K562 (cell line): ENCODE data around the gene WDR27. TPM values are rescaled to one million over a fixed set of nuclear protein-coding genes. Genes with fewer than 3 reads are reported as not detected.

Experiments used
- CTBP1 ChIP-seq: fragments of 450-650 bp; IDR thresholded peaks from 2 replicates; pipeline ENCODE4 v1.6.1; 2016; ENCODE audit warnings: borderline replicate concordance
- HNRNPLL ChIP-seq: fragments of 200-400 bp; formaldehyde crosslinking; IDR thresholded peaks from 2 replicates; pipeline ENCODE4 v1.6.1; 2017; ENCODE audit warnings: low read length, low read depth, mild to moderate bottlenecking; ENCODE audit not compliant: poor library complexity, severe bottlenecking
- POLR3A ChIP-seq: IDR thresholded peaks from 2 replicates; pipeline ENCODE4 v1.6.1; 2011; ENCODE audit warnings: borderline replicate concordance, mild to moderate bottlenecking, moderate library complexity; ENCODE audit not compliant: insufficient read length, insufficient read depth; ENCODE audit errors: extremely low read depth
- TEAD4 ChIP-seq, 2 experiments: sonication (generic) in 1 of 2; formaldehyde crosslinking in 1 of 2; IDR thresholded peaks; 2 replicates each; pipeline versions ENCODE4 v1.6.1 to v1.8.0; 2012 to 2022; ENCODE audit warnings: borderline replicate concordance in 1 of 2, inconsistent platforms in 1 of 2, low read length in 1 of 2, mild to moderate bottlenecking in 1 of 2, missing genetic modification reagents in 1 of 2
- ZNF436 ChIP-seq: fragments of 250-450, 450-650 bp; sonication (Bioruptor Pico); formaldehyde crosslinking; IDR thresholded peaks from 2 replicates; pipeline ENCODE4 v1.7.0; 2020; ENCODE audit warnings: mild to moderate bottlenecking
- polyA plus RNA-seq, 8 experiments: library from polyadenylated mRNA; depleted of rRNA in 4 of 8; stranded (reverse) in 5 of 8; unstranded in 3 of 8; fragments of >200 nt; fragmentation: Nextera tagmentation in 2 of 8; fragmentation: Illumina TruSeq in 1 of 8; extraction: Ambion mirVana in 2 of 8; extraction: Trizol in 1 of 8; gene quantifications; 2 replicates each; pipeline versions ENCODE4 v1.2.1 to v1.2.3, GENCODE V29; 2011 to 2014; ENCODE audit warnings: inconsistent platforms in 1 of 8, missing spikeins in 1 of 8
- total RNA-seq, 7 experiments: library from RNA; depleted of rRNA in 6 of 7; stranded (reverse); fragments of >200 nt in 6 of 7; fragmentation: Illumina TruSeq in 2 of 7; extraction: Trizol in 2 of 7; gene quantifications; 2 replicates each; pipeline versions ENCODE4 v1.2.1 to v1.2.3, GENCODE V29; 2011 to 2021; ENCODE audit warnings: low replicate concordance in 1 of 7
- TF ChIP-seq, protein P1 (sequence below): fragments of 450-650 bp; IDR thresholded peaks from 2 replicates; pipeline ENCODE4 v1.6.1; 2017; ENCODE audit warnings: antibody characterized with exemption, mild to moderate bottlenecking
- TF ChIP-seq, protein P2 (sequence below): fragments of 450-650 bp; conservative IDR thresholded peaks from 2 replicates; pipeline ENCODE4 v1.6.1; 2016; ENCODE audit warnings: missing genetic modification characterization, low read depth, mild to moderate bottlenecking, missing compliant biosample characterization, moderate library complexity
- TF ChIP-seq, protein P3 (sequence below): fragments of 250-450 bp; sonication (Bioruptor Pico); IDR thresholded peaks from 2 replicates; pipeline ENCODE4 v1.5.1; 2021; ENCODE audit warnings: mild to moderate bottlenecking
- TF ChIP-seq, protein P4 (sequence below): sonication (generic); formaldehyde crosslinking; IDR thresholded peaks from 2 replicates; pipeline ENCODE4 v1.8.0; 2022; ENCODE audit warnings: missing genetic modification reagents, mild to moderate bottlenecking, borderline replicate concordance
- TF ChIP-seq, protein P5 (sequence below), 3 experiments: fragments of 200-800 bp in 1 of 3; sonication (Bioruptor generic) in 1 of 3; sonication (generic) in 1 of 3; formaldehyde crosslinking in 1 of 3; IDR thresholded peaks; 2 replicates each; pipeline versions ENCODE4 v1.6.1 to v1.8.0; 2016 to 2022; ENCODE audit warnings: mild to moderate bottlenecking in 2 of 3, missing compliant biosample characterization in 2 of 3, missing genetic modification characterization in 2 of 3, missing genetic modification reagents in 1 of 3
- TF ChIP-seq, protein P6 (sequence below): IDR thresholded peaks from 3 replicates; pipeline ENCODE4 v1.6.1; 2011; ENCODE audit warnings: borderline replicate concordance, mild to moderate bottlenecking, moderate library complexity; ENCODE audit not compliant: insufficient read length; ENCODE audit errors: extremely low read depth

WDR27 gene
- total and polyA plus RNA-seq, 9 of the 15 experiments (the other 6 are each of a cell fraction or from before 2014, with no cell fraction given), result 4.3 to 77.2 (median 22.7) TPM

DNA sequence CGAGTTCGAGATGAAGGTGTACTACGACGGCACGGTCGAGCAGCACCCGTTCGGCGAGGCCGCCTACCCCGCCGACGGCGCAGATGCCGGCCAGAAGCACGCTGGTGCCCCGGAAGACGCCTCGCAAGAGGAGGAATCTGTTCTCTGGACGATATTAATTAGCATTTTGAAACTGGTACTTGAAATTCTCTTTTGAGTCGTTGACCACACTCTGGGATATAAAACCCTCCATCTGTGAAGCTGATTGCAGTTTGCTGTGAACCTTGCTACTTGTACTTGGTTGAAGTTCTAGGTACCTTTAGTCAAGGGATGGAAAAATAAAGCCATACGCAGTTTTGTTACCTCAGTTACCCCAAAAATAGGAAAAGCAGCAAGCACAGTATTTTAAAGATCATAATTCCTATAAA lies 1.0 kb upstream of the WDR27 start (continued):
- TF ChIP-seq, protein P1, sequence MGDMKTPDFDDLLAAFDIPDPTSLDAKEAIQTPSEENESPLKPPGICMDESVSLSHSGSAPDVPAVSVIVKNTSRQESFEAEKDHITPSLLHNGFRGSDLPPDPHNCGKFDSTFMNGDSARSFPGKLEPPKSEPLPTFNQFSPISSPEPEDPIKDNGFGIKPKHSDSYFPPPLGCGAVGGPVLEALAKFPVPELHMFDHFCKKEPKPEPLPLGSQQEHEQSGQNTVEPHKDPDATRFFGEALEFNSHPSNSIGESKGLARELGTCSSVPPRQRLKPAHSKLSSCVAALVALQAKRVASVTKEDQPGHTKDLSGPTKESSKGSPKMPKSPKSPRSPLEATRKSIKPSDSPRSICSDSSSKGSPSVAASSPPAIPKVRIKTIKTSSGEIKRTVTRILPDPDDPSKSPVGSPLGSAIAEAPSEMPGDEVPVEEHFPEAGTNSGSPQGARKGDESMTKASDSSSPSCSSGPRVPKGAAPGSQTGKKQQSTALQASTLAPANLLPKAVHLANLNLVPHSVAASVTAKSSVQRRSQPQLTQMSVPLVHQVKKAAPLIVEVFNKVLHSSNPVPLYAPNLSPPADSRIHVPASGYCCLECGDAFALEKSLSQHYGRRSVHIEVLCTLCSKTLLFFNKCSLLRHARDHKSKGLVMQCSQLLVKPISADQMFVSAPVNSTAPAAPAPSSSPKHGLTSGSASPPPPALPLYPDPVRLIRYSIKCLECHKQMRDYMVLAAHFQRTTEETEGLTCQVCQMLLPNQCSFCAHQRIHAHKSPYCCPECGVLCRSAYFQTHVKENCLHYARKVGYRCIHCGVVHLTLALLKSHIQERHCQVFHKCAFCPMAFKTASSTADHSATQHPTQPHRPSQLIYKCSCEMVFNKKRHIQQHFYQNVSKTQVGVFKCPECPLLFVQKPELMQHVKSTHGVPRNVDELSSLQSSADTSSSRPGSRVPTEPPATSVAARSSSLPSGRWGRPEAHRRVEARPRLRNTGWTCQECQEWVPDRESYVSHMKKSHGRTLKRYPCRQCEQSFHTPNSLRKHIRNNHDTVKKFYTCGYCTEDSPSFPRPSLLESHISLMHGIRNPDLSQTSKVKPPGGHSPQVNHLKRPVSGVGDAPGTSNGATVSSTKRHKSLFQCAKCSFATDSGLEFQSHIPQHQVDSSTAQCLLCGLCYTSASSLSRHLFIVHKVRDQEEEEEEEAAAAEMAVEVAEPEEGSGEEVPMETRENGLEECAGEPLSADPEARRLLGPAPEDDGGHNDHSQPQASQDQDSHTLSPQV, result 0 out of 2 replicates have a peak, but pooled peaks have one; percentile 35
- TF ChIP-seq CTBP1, result no peak
- TF ChIP-seq POLR3A, result no peak
- TF ChIP-seq, protein P2, sequence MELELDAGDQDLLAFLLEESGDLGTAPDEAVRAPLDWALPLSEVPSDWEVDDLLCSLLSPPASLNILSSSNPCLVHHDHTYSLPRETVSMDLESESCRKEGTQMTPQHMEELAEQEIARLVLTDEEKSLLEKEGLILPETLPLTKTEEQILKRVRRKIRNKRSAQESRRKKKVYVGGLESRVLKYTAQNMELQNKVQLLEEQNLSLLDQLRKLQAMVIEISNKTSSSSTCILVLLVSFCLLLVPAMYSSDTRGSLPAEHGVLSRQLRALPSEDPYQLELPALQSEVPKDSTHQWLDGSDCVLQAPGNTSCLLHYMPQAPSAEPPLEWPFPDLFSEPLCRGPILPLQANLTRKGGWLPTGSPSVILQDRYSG (tag), result no peak
- TF ChIP-seq HNRNPLL, result peak; percentile 72
- TF ChIP-seq, protein P3, sequence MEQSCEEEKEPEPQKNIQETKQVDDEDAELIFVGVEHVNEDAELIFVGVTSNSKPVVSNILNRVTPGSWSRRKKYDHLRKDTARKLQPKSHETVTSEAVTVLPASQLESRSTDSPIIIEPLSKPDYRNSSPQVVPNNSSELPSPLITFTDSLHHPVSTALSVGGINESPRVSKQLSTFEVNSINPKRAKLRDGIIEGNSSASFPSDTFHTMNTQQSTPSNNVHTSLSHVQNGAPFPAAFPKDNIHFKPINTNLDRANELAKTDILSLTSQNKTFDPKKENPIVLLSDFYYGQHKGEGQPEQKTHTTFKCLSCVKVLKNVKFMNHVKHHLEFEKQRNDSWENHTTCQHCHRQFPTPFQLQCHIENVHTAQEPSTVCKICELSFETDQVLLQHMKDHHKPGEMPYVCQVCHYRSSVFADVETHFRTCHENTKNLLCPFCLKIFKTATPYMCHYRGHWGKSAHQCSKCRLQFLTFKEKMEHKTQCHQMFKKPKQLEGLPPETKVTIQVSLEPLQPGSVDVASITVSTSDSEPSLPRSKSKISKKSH (CRISPR knock-in tag), result no peak
- TF ChIP-seq, protein P4, sequence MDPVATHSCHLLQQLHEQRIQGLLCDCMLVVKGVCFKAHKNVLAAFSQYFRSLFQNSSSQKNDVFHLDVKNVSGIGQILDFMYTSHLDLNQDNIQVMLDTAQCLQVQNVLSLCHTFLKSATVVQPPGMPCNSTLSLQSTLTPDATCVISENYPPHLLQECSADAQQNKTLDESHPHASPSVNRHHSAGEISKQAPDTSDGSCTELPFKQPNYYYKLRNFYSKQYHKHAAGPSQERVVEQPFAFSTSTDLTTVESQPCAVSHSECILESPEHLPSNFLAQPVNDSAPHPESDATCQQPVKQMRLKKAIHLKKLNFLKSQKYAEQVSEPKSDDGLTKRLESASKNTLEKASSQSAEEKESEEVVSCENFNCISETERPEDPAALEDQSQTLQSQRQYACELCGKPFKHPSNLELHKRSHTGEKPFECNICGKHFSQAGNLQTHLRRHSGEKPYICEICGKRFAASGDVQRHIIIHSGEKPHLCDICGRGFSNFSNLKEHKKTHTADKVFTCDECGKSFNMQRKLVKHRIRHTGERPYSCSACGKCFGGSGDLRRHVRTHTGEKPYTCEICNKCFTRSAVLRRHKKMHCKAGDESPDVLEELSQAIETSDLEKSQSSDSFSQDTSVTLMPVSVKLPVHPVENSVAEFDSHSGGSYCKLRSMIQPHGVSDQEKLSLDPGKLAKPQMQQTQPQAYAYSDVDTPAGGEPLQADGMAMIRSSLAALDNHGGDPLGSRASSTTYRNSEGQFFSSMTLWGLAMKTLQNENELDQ (CRISPR knock-in tag), result no peak
- TF ChIP-seq, protein P5, sequence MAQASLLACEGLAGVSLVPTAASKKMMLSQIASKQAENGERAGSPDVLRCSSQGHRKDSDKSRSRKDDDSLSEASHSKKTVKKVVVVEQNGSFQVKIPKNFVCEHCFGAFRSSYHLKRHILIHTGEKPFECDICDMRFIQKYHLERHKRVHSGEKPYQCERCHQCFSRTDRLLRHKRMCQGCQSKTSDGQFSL (CRISPR knock-in tag; IDR thresholded peaks at IDR 0.05), result 0 out of 2 replicates have a peak, but pooled peaks have one; percentile 10
- TF ChIP-seq, protein P5 (tag; IDR thresholded peaks at IDR 0.05), result no peak
- TF ChIP-seq ZNF436 (CRISPR knock-in tag), result no peak
- TF ChIP-seq TEAD4 (IDR thresholded peaks at IDR 0.05; ENCODE audit: low read length), result no peak
- peak; percentile 76; the same call in 1 of the 2 replicates for TF ChIP-seq TEAD4 (CRISPR knock-in tag; IDR thresholded peaks at IDR 0.05; ENCODE audit: borderline replicate concordance)
- TF ChIP-seq, protein P6, sequence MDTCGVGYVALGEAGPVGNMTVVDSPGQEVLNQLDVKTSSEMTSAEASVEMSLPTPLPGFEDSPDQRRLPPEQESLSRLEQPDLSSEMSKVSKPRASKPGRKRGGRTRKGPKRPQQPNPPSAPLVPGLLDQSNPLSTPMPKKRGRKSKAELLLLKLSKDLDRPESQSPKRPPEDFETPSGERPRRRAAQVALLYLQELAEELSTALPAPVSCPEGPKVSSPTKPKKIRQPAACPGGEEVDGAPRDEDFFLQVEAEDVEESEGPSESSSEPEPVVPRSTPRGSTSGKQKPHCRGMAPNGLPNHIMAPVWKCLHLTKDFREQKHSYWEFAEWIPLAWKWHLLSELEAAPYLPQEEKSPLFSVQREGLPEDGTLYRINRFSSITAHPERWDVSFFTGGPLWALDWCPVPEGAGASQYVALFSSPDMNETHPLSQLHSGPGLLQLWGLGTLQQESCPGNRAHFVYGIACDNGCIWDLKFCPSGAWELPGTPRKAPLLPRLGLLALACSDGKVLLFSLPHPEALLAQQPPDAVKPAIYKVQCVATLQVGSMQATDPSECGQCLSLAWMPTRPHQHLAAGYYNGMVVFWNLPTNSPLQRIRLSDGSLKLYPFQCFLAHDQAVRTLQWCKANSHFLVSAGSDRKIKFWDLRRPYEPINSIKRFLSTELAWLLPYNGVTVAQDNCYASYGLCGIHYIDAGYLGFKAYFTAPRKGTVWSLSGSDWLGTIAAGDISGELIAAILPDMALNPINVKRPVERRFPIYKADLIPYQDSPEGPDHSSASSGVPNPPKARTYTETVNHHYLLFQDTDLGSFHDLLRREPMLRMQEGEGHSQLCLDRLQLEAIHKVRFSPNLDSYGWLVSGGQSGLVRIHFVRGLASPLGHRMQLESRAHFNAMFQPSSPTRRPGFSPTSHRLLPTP, result no peak
